WERI-Rb-1 (cell line): ENCODE data around the gene NKX1-1.
"Not testable (repeated sequence)": the region's sequence is repeated elsewhere in the genome, so short reads cannot be mapped to it uniquely, and the experiment has no call there.

Experiments used
- DNase-seq: peaks from one replicate; pipeline ENCODE4 v3.0.0-alpha.2; 2020
- H3K27ac ChIP-seq: fragments of 250-450 bp; sonication (Bioruptor Pico); 2 replicates; pipeline ENCODE4 v1.5.1; 2020; ENCODE audit warnings: mild to moderate bottlenecking, moderate library complexity
- H3K27me3 ChIP-seq: fragments of 250-450 bp; sonication (Bioruptor Pico); 2 replicates; pipeline ENCODE4 v1.5.1; 2021; ENCODE audit warnings: mild to moderate bottlenecking, low read depth, moderate library complexity; ENCODE audit not compliant: insufficient read depth, severe bottlenecking
- H3K36me3 ChIP-seq: fragments of 250-450 bp; sonication (Bioruptor Pico); 2 replicates; pipeline ENCODE4 v1.5.1; 2020; ENCODE audit warnings: mild to moderate bottlenecking, moderate library complexity
- H3K4me3 ChIP-seq: 2 replicates; pipeline ENCODE4 v1.5.1; 2011; ENCODE audit warnings: low read depth, mild to moderate bottlenecking, control low read depth, low read length
- H3K9me3 ChIP-seq: fragments of 250-450 bp; sonication (Bioruptor Pico); 2 replicates; pipeline ENCODE4 v1.5.1; 2021; ENCODE audit warnings: mild to moderate bottlenecking, moderate library complexity; ENCODE audit not compliant: severe bottlenecking
- CTCF ChIP-seq: IDR thresholded peaks from 2 replicates; pipeline ENCODE4 v1.5.1; 2011; ENCODE audit warnings: low read depth, mild to moderate bottlenecking, control low read depth, inconsistent platforms, low read length

Gene NKX1-1

DNA sequence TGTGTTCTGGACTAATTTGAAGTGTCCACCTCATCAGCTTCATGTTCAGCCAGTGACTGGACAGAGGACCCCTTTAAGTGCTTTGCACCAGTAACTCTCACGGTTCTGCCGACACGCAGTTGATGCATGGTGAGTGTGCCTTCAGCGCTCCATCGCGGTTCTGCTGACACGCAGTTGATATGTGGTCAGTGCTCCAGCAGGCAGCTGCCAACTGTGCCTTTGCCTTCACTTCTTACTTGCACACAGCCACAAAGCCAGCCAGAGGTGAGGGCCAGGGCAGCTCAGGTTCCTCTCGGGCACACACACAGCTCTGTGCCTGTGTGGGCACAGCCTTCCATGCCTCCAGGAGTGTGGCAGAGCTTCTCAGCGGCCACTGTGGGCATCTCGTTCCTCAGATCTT is 12.4 kb downstream of the NKX1-1 start:
- Histone ChIP-seq H3K36me3 (no peaks in the 10 kb centered on the region), H3K9me3 (peaks cover 14% of the 10 kb centered on the region), H3K27ac (no peak overlapping the region), H3K27me3 (no peaks in the 10 kb centered on the region), H3K4me3 (no peak overlapping the region)
- TF ChIP-seq CTCF = no peak
- DNase-seq = no peak

GRCh38 chr4:1393363-1393762 is 12.9 kb downstream of the NKX1-1 start:
- not testable (repeated sequence) for H3K27me3 ChIP-seq, H3K36me3 ChIP-seq, H3K27ac ChIP-seq, H3K4me3 ChIP-seq, DNase-seq
- peaks cover 14% of the 10 kb centered on the region for H3K9me3 ChIP-seq

DNA sequence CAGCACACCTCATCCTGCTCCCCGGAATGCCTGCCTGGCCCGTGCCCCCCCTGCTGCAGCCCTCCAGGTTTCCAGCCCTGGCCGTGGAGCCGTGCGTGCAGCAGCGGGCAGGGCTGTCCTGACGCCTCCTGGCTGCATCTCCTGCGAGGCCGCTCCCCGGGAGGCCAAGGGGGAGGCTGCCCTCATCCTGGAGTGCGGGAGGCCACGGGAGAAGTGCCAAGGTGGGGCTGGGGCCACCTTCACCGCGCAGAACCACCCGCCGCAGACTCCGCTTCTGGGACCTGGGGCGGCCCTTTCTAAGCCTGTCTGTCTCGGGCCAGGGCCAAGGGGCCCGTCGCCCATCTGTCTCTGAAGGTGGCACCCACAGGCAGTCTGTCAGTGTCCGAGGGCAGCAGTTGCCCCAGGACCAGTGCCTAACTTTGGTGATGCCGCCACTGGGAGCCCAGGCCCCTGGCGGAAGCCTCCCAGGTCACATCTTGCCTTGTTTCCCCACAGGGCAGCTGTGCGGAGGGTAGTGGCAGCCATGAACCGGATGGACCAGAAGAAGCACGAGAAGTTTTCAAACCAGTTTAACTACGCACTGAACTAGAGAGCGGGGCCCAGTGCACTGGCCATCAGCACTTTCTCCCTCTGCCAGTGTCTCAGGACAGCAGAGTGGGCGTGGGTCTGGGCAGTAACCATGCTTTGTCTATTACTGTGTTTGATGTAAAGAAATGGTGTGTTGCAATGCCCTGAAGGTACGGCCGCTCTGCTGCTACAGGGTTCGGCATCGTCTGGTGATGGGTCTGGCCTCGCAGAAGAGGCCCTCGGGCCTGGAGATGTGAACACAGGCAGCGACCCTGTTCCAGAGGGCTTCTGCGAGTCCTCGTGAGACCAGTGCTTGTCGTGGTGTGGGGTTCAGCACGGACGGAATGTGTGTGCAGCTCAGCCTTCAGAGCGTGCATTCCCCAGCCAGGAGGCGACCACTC is 20.6 kb downstream of the NKX1-1 start:
- Histone ChIP-seq H3K27ac (no peak overlapping the region), H3K9me3 (peaks cover 6% of the 10 kb centered on the region), H3K36me3 (peaks cover 12% of the 10 kb centered on the region), H3K4me3 (no peak overlapping the region), H3K27me3 (no peaks in the 10 kb centered on the region)
- no peak for DNase-seq
- TF ChIP-seq CTCF = no peak

DNA sequence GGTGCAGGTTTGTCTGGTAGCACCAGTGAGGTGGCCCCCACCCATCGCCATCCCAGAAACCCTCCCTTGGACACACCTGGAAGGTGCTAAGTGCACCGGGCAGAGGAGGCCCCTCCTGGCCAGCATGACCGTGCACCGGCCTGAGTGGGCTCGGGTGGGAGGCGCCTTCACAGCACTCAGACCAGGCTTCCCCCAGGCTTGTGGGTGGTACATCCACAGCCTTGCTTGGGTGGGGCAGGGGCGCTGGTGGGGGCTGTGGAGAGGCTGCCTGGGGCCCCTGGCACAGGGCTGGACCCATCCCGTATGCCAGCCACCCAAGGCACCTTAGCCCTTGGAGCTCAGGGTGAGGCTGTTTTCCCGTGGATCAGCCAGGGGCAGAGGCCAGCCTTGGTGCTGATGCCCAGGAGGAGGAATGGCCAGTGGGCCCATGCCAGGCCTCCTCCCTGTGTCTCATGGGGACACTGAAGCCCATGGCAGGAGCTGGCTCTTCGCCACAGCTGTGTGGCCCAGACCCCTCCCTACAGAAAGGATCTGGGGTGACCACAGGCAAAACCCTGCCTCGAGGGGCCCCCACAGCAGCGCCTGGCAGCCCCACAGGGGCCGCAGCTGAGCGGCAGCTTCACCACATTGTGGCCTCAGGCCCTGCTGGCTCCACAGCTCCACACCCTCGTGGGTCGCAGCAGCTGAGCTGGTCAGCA is 21.4 kb downstream of the NKX1-1 start:
- Histone ChIP-seq H3K9me3 (peaks cover 6% of the 10 kb centered on the region), H3K4me3 (no peak overlapping the region), H3K27me3 (no peaks in the 10 kb centered on the region), H3K36me3 (peaks cover 12% of the 10 kb centered on the region), H3K27ac (no peak overlapping the region)
- no peak for DNase-seq
- no peak for TF ChIP-seq CTCF

DNA sequence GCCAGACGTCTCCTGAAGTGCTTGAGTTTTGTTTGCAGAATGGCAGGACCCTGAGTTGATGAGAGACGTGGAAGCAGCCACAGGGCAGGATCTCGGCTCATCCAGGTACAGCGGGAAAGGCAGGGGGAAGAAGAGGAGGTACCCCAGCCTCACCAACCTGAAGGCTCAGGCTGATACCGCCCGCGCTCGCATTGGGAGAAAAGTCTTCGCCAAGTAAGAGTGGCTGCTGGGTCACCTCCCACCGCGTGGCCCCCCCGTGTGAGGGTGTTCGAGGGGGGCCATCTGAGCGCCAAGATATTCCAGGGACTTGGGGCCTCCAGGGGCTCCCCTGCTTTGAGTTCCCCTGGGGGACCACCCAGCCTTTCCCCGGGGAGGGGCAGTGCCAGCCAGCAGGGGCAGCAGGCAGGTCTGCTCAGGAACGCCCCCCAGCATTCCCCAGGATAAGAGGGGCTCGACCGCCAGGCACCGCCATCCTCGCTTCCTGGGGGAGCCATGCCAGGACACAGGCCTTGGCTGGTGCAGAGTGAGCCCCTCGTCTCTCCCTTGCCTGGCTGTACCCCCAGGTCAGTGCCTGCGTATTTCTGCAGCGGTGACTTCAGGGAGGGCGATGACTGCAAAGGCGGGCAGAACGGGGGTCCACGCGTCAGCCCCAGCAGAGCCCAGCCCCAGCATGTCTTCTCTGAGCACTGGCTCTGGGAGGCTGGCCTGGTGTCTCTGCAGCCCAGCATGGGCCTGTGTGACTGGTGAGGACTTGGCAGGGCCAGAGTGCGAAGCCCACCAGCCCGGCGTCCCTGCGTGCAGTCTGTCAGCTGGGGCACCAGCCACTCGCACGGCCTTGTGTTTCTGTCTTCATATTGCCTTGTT is 22.3 kb downstream of the NKX1-1 start:
- no peak for TF ChIP-seq CTCF
- H3K27ac ChIP-seq = no peak overlapping the region
- peaks cover 6% of the 10 kb centered on the region for H3K9me3 ChIP-seq
- no peaks in the 10 kb centered on the region for H3K27me3 ChIP-seq
- no peak for DNase-seq
- H3K36me3 ChIP-seq = peaks cover 12% of the 10 kb centered on the region
- no peak overlapping the region for H3K4me3 ChIP-seq
